ENCODE data around the gene ESAM. TPM values are rescaled to one million over a fixed set of nuclear protein-coding genes. Genes with fewer than 3 reads are reported as not detected.

Gene ESAM
- total and polyA plus RNA-seq, 2 experiments from 2014 or later, result 0.32 TPM; not detected in 1

Other genes starting within 250 kb of the ESAM start
- gene OR8B12, start 218.6 kb downstream of the ESAM start, total RNA-seq (2014; rRNA removed; shearing (Covaris generic)), result not detected in 2 replicates
- gene OR8B12, start 218.6 kb downstream of the ESAM start, polyA plus RNA-seq (2016; fragmentation: Nextera tagmentation; extraction: Ambion mirVana), result not detected in 2 replicates
- not detected in 2 replicates for gene OR8A1, start 192.3 kb downstream of the ESAM start, total RNA-seq (2014; rRNA removed; shearing (Covaris generic))
- gene OR8A1, start 192.3 kb downstream of the ESAM start, polyA plus RNA-seq (2016; fragmentation: Nextera tagmentation; extraction: Ambion mirVana), result not detected in 2 replicates
- not detected in 2 replicates for gene PANX3, start 150.9 kb downstream of the ESAM start, total RNA-seq (2014; rRNA removed; shearing (Covaris generic))
- gene PANX3, start 150.9 kb downstream of the ESAM start, polyA plus RNA-seq (2016; fragmentation: Nextera tagmentation; extraction: Ambion mirVana), result not detected in 2 replicates
- gene TBRG1, start 139.4 kb downstream of the ESAM start, total RNA-seq (2014; rRNA removed; shearing (Covaris generic)), result 20.7 and 24.8 TPM in 2 replicates
- gene TBRG1, start 139.4 kb downstream of the ESAM start, polyA plus RNA-seq (2016; fragmentation: Nextera tagmentation; extraction: Ambion mirVana), result 56.5 and 56.6 TPM in 2 replicates
- gene SIAE, start 88.6 kb downstream of the ESAM start, total RNA-seq (2014; rRNA removed; shearing (Covaris generic)), result 1.5 and 1.7 TPM in 2 replicates
- 0.85 and 1.1 TPM in 2 replicates for gene SIAE, start 88.6 kb downstream of the ESAM start, polyA plus RNA-seq (2016; fragmentation: Nextera tagmentation; extraction: Ambion mirVana)
- 3.2 and 7.4 TPM in 2 replicates for gene SPA17, start 88.4 kb downstream of the ESAM start, total RNA-seq (2014; rRNA removed; shearing (Covaris generic))
- 14.9 and 18.6 TPM in 2 replicates for gene SPA17, start 88.4 kb downstream of the ESAM start, polyA plus RNA-seq (2016; fragmentation: Nextera tagmentation; extraction: Ambion mirVana)
- 0.24 TPM in 1 of 2 replicates, not detected in the other for gene NRGN, start 22.3 kb downstream of the ESAM start, total RNA-seq (2014; rRNA removed; shearing (Covaris generic))
- gene NRGN, start 22.3 kb downstream of the ESAM start, polyA plus RNA-seq (2016; fragmentation: Nextera tagmentation; extraction: Ambion mirVana), result 0.61 TPM in 2 replicates
- gene VSIG2, start 10.0 kb downstream of the ESAM start, total RNA-seq (2014; rRNA removed; shearing (Covaris generic)), result not detected in 2 replicates
- 0.19 TPM in 1 of 2 replicates, not detected in the other for gene VSIG2, start 10.0 kb downstream of the ESAM start, polyA plus RNA-seq (2016; fragmentation: Nextera tagmentation; extraction: Ambion mirVana)
- 34.4 and 39.5 TPM in 2 replicates for gene MSANTD2, start 38.1 kb upstream of the ESAM start, total RNA-seq (2014; rRNA removed; shearing (Covaris generic))
- 15.3 and 18.7 TPM in 2 replicates for gene MSANTD2, start 38.1 kb upstream of the ESAM start, polyA plus RNA-seq (2016; fragmentation: Nextera tagmentation; extraction: Ambion mirVana)
- gene ROBO3, start 103.1 kb upstream of the ESAM start, total RNA-seq (2014; rRNA removed; shearing (Covaris generic)), result 8.0 and 17.0 TPM in 2 replicates
- gene ROBO3, start 103.1 kb upstream of the ESAM start, polyA plus RNA-seq (2016; fragmentation: Nextera tagmentation; extraction: Ambion mirVana), result 21.0 and 21.4 TPM in 2 replicates
- not detected in 2 replicates for gene ROBO4, start 135.6 kb upstream of the ESAM start, total RNA-seq (2014; rRNA removed; shearing (Covaris generic))
- 0.28 TPM in 1 of 2 replicates, not detected in the other for gene ROBO4, start 135.6 kb upstream of the ESAM start, polyA plus RNA-seq (2016; fragmentation: Nextera tagmentation; extraction: Ambion mirVana)
- gene HEPN1, start 157.0 kb upstream of the ESAM start, total RNA-seq (2014; rRNA removed; shearing (Covaris generic)), result not detected in 2 replicates
- not detected in 2 replicates for gene HEPN1, start 157.0 kb upstream of the ESAM start, polyA plus RNA-seq (2016; fragmentation: Nextera tagmentation; extraction: Ambion mirVana)
- 0.17 TPM in 1 of 2 replicates, not detected in the other for gene HEPACAM, start 173.8 kb upstream of the ESAM start, total RNA-seq (2014; rRNA removed; shearing (Covaris generic))
- gene HEPACAM, start 173.8 kb upstream of the ESAM start, polyA plus RNA-seq (2016; fragmentation: Nextera tagmentation; extraction: Ambion mirVana), result not detected in 2 replicates
- gene CCDC15, start 191.9 kb upstream of the ESAM start, total RNA-seq (2014; rRNA removed; shearing (Covaris generic)), result 3.3 and 8.0 TPM in 2 replicates
- gene CCDC15, start 191.9 kb upstream of the ESAM start, polyA plus RNA-seq (2016; fragmentation: Nextera tagmentation; extraction: Ambion mirVana), result 1.8 and 2.9 TPM in 2 replicates

All from GM23338 (cell line).